NOMO-1 treated with DMSO at 0.1 percent for 48 hours (cell line): ENCODE measurements around the gene PLEKHO2.
A peak's percentile ranks its signal among the peaks of the same experiment; 100 is the strongest.

Source experiments
- DNase-seq: peaks from one replicate; lab custom pipeline; 2025; ENCODE audit not compliant: unreplicated experiment; lab: John Stamatoyannopoulos, UW

The PLEKHO2 gene

DNA sequence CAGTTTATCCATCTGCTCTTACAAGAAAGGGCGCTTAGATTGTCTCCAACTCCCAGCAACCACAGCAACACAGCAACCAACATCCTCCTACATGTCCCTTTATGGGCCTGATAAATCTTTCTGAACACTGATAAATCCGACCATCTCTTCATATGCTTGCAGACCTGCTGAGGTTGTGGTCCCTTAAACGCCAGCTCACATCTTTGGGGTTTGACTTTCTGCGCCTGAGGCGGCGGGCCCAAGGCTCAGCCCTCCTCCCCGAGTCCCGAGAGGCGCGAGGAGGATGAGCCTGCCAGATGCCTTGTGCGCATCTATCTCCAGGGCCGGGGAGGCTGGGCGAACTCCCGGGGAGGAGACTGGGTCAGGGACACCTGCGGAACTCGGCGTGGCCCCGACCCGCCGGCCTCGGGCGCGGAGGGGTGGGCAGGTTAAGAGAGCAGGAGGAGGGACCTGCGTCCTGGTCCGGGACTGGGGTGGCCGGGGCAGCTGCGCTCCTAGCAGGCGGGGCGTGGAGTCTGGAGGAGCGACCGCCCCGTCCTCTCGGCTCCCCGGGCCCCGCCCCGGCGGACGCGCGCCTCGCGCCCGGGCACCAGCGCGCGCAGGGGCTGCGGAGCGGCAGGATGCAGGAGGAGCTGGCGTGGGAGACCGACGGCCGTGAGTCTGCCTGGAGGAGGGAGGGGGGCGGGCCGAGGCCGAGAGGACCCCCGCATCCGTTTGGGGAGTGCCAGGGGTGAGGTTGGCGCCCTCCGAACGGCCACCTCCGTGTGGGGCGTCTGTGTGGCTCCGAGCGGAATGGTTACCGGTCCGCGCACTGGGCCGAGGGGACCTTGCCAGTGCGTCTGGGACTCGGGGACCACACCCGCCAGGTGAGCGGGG, 69.8 kb downstream of the PLEKHO2 start, which contains the start of gene ANKDD1A:
Gene ANKDD1A, plus strand, starts transcription at position 592 of the 876 bp plus-strand sequence. Its CDS starts 29 bp downstream, at position 621.
- peak; percentile 35 for DNase-seq

GRCh38 chr15:64912379-64913325, 70.9 kb downstream of the PLEKHO2 start:
- no peak for DNase-seq

DNA sequence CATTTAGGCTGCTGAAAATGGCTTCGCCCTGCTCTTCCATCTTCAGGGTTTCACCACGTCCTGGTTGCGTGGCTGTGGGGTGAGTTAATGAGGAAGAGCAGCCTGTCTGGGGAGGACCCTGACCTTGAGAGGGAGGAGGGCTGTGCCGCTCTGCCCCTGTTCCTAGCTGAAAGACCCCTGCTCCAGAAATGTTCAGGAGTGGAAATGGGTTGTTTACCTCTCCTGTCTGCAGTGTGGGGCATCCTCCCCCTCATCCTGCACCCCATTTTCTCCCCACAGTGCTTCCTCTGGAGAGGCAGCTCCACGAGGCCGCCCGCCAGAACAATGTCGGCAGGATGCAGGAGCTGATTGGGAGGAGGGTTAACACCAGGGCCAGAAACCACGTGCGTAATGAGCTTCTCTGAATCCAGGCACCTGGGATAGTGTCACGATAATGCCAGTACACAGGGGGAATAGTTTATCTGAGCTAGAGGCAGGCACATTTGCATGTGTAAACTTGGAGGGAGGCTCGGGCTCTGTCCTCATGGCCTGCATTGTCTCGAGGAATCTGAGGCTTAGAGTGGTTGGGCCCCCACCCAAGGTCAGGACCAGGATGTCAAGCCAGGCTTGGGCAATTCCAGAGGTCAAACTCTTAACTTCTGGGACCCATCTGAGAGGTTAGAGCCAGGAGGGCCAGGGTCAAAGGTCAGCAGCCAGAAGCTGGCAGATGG, 74.0 kb downstream of the PLEKHO2 start:
- DNase-seq, result no peak

DNA sequence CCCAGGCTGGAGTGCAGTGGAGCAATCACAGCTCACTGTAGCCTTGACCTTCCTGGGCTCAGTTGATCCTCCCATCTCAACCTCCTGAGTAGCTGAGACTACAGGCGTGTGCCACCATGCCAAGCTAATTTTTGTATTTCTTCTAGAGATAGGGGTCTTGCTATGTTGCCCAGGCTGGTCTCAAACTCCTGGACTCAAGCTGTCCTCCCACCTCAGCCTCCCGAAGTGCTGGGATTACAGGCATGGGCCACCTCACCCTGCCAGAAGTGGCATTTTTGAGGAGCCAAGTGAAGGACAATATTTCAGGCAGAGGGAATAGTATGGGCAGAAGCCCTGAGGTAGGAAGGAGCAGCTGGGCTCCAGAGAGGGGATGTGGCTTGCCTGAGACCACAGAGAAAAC, 74.7 kb downstream of the PLEKHO2 start:
- DNase-seq, result no peak

GRCh38 chr15:64917211-64917610, 75.5 kb downstream of the PLEKHO2 start:
- no peak for DNase-seq
